GM20431 (cell line): ENCODE data around the gene TESK2.

ENCODE experiments used
- in situ Hi-C: fragments of 300-500 bp; cut with MseI, MboI; formaldehyde crosslinking; loops from one replicate; pipeline ENCODE4 v1.15.0; 2020; ENCODE audit warnings: low sequenced_read_pairs; ENCODE audit not compliant: unreplicated experiment

Gene TESK2

GRCh38 chr1:45297666-45298356, 193.2 kb downstream of the TESK2 start:
- in situ Hi-C loops, result loop anchor here (5.0 kb wide), 1 partner anchor 281 kb away; no protein-coding TSS in a partner anchor
